Ishikawa (cell line): ENCODE measurements around the gene LY86.

Experiments
- TAF1 ChIP-seq: IDR thresholded peaks from 2 replicates; pipeline ENCODE4 v1.6.1; 2012; ENCODE audit warnings: low read depth, mild to moderate bottlenecking
- TF ChIP-seq, protein P1 (sequence below): IDR thresholded peaks from 2 replicates; pipeline ENCODE4 v1.6.1; 2012

DNA sequence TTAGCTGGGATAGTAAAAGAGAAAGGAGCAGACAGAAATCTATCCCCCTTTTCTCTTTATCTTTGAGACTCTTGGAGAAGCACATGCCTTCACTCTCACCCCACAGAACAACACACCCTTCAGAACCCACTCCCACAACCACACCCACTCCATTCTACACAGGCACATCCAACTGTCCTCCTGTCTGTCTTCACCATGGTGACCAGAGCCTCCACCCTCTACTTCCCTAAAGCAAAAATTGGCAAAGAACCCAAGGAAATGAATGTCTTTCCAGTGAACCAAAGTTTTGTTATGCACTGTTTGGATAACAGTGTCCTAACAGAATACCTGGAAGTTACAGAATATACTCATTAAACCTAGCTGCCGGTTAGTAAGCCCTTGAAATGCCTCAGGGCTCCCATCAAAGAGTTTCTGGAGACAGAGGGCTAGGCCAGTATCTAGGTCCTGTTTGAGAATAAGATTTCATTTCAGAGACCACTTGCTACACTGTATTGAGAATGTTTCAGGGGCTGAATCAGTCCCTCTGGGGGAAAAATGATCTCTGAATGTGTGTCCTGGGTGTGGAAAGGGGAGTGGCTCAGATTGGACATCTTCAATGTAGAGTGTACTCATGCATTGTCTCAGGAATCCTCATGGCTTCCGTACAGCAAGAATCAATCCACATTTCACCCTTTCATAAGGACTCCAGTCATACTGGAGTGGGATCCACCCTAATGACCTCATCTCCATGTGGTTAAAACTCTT is 101.1 kb downstream of the LY86 start:
- TF ChIP-seq, protein P1, sequence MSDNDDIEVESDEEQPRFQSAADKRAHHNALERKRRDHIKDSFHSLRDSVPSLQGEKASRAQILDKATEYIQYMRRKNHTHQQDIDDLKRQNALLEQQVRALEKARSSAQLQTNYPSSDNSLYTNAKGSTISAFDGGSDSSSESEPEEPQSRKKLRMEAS, result no peak
- TF ChIP-seq TAF1, result no peak
